Sigmoid colon (tissue), 4 donors: Measurements from ENCODE around the gene LHX1.

Source experiments
- POLR2A ChIP-seq, 2 donors: fragments of 450-650 bp; IDR thresholded peaks; one replicate each; pipeline ENCODE4 v1.6.1; 2016; ENCODE audit warnings: antibody characterized with exemption in 2 of 2, mild to moderate bottlenecking in 2 of 2, moderate library complexity in 2 of 2
- POLR2AphosphoS5 ChIP-seq, 4 donors: sonication (generic); formaldehyde crosslinking; IDR thresholded peaks; one replicate each; pipeline ENCODE4 v1.6.1; 2017; ENCODE audit warnings: antibody characterized with exemption in 4 of 4
- TF ChIP-seq, protein P1 (sequence below), 4 experiments: fragments of 450-650 bp in 3 of 4; fragments of 200-600 bp in 1 of 4; IDR thresholded peaks; one replicate each; pipeline ENCODE4 v1.5.1; 2016 to 2019; ENCODE audit warnings: antibody characterized with exemption in 4 of 4, mild to moderate bottlenecking in 3 of 4, moderate library complexity in 2 of 4

DNA sequence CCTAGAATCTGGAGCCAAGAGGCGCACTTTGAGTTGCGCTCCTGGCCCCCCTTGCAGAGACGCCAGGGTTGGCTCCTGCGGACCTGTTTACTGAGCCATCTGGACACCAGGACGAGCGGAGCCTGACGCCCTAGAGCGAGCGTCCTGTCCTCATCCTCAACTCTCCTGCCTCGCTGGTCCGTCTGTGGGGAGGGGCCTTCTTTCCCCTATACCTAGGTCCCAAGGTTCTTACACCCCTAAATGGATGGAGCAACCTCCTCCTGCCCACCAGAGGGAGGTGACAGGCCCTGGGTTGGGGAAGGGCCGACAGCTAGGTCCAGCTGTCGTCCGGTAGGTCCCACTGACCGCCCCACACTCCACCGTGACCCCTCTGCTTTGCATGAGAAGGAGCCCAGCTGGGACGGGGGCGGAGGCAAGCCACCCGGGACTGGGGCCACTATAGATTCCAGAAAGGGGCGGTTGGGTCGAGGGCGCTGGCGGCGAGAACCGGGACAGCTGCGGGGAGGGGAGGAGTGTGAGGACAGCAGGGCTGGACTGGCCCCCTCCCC is 3.1 kb upstream of the LHX1 start:
- TF ChIP-seq POLR2A (IDR thresholded peaks at IDR 0.05) (no peak), POLR2AphosphoS5 (IDR thresholded peaks at IDR 0.05) (no peak)
- TF ChIP-seq, protein P1, sequence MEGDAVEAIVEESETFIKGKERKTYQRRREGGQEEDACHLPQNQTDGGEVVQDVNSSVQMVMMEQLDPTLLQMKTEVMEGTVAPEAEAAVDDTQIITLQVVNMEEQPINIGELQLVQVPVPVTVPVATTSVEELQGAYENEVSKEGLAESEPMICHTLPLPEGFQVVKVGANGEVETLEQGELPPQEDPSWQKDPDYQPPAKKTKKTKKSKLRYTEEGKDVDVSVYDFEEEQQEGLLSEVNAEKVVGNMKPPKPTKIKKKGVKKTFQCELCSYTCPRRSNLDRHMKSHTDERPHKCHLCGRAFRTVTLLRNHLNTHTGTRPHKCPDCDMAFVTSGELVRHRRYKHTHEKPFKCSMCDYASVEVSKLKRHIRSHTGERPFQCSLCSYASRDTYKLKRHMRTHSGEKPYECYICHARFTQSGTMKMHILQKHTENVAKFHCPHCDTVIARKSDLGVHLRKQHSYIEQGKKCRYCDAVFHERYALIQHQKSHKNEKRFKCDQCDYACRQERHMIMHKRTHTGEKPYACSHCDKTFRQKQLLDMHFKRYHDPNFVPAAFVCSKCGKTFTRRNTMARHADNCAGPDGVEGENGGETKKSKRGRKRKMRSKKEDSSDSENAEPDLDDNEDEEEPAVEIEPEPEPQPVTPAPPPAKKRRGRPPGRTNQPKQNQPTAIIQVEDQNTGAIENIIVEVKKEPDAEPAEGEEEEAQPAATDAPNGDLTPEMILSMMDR (IDR thresholded peaks at IDR 0.05) = no peak
